ENCODE data around the gene KRTAP16-1.

Gene KRTAP16-1

GRCh38 chr17:41335747-41336146 is 26.6 kb upstream of the KRTAP16-1 start:
- DNase-seq (ENCODE audit: insufficient read length, low spot score) (no peak), FAIRE-seq (no peak)
- TF ChIP-seq CTCF (IDR thresholded peaks at IDR 0.05; ENCODE audit: insufficient read depth, missing control alignments): no peak

- DNase-seq (ENCODE audit: insufficient read length, low spot score) (no peak), FAIRE-seq (no peak)
These were observed 25.5 kb upstream of the KRTAP16-1 start for GRCh38 chr17:41334385-41335305.

GRCh38 chr17:41333836-41334235 is 24.7 kb upstream of the KRTAP16-1 start:
- DNase-seq (ENCODE audit: insufficient read length, low spot score) (no peak), FAIRE-seq (no peak)
- TF ChIP-seq CTCF (IDR thresholded peaks at IDR 0.05; ENCODE audit: insufficient read depth, missing control alignments): no peak

More at GRCh38 chr17:41334385-41335305, 25.5 kb upstream of the KRTAP16-1 start:
- no peak for TF ChIP-seq CTCF (IDR thresholded peaks at IDR 0.05; ENCODE audit: insufficient read depth, missing control alignments)

- DNase-seq (ENCODE audit: insufficient read length, low spot score) (no peak), FAIRE-seq (no peak)
- TF ChIP-seq CTCF (IDR thresholded peaks at IDR 0.05; ENCODE audit: insufficient read depth, missing control alignments): no peak
These were observed 24.0 kb upstream of the KRTAP16-1 start for GRCh38 chr17:41333098-41333497.

GRCh38 chr17:41332239-41332638 is 23.1 kb upstream of the KRTAP16-1 start:
- TF ChIP-seq CTCF (IDR thresholded peaks at IDR 0.05; ENCODE audit: insufficient read depth, missing control alignments): no peak
- DNase-seq (ENCODE audit: insufficient read length, low spot score) (no peak), FAIRE-seq (no peak)

- no peak for TF ChIP-seq CTCF (IDR thresholded peaks at IDR 0.05; ENCODE audit: insufficient read depth, missing control alignments)
- FAIRE-seq: no peak
These were observed 22.5 kb upstream of the KRTAP16-1 start for GRCh38 chr17:41331606-41332005.

More at GRCh38 chr17:41331606-41332005, 22.5 kb upstream of the KRTAP16-1 start:
- no peak for DNase-seq (ENCODE audit: insufficient read length, low spot score)

Data from D721Med (cell line).